C4-2B (cell line): ENCODE data around the gene DESI1.

Experiments
- ZFX ChIP-seq: fragments of 450-650 bp; IDR thresholded peaks from 2 replicates; pipeline ENCODE4 v1.6.1; 2017
- TF ChIP-seq, protein P1 (sequence below): fragments of 450-650 bp; conservative IDR thresholded peaks from 2 replicates; pipeline ENCODE4 v1.5.1; 2017; ENCODE audit warnings: mild to moderate bottlenecking

DNA sequence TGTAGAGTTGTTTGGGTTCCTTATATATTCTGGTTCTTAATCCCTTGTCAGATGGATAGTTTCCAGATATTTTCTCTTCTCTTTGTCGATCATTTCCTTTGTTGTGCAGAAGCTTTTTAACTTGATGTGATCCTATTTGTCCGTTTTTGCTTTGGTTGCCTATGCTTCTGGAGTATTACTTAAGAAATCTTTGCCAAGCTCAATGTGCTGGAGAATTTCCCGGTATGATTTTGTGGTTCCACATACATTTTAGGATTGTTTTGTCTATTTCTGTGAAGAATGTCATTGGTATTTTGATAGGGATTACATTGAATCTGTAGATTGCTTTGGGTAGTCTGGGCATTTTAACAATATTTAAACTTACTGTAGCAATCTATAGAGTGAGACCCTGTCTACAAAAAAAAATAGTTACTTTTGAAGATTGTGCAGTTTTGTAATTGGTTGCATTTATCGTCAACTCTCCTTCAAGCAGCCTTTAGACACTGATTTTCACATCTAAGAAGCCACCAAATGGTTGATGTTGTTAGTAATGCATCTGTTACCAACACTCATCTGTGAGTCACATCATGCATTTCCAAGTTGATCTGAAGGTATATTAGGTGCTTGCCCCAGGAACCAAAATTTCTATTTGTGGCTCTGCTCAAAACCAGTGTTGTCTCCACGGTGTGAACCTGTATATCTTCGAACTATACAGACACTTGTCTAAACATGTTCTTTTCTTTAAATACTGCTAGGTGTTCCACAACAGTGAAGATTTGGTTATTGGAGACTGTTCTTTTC is 21.7 kb upstream of the DESI1 start:
- TF ChIP-seq, protein P1, sequence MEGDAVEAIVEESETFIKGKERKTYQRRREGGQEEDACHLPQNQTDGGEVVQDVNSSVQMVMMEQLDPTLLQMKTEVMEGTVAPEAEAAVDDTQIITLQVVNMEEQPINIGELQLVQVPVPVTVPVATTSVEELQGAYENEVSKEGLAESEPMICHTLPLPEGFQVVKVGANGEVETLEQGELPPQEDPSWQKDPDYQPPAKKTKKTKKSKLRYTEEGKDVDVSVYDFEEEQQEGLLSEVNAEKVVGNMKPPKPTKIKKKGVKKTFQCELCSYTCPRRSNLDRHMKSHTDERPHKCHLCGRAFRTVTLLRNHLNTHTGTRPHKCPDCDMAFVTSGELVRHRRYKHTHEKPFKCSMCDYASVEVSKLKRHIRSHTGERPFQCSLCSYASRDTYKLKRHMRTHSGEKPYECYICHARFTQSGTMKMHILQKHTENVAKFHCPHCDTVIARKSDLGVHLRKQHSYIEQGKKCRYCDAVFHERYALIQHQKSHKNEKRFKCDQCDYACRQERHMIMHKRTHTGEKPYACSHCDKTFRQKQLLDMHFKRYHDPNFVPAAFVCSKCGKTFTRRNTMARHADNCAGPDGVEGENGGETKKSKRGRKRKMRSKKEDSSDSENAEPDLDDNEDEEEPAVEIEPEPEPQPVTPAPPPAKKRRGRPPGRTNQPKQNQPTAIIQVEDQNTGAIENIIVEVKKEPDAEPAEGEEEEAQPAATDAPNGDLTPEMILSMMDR = no peak
- TF ChIP-seq ZFX = no peak
